PC-9 (cell line): ENCODE measurements around the gene COL4A1. TPM values are rescaled to one million over a fixed set of nuclear protein-coding genes. Genes with fewer than 3 reads are reported as not detected.

ENCODE experiments used
- BruUV-seq: library from RNA; stranded (reverse); fragments of 400-500 nt; replicated peaks from 2 replicates; lab custom pipeline; 2021; lab: Mats Ljungman, UMichigan
- CTCF ChIA-PET: fragments of 300-600 bp; sonication (Branson Sonifier 250); formaldehyde crosslinking; loops from one replicate; lab custom pipeline; 2022; ENCODE audit warnings: antibody characterized with exemption; lab: Charles Lee
- POLR2A ChIA-PET: fragments of 300-600 bp; sonication (Branson Sonifier 250); formaldehyde crosslinking; loops from one replicate; lab custom pipeline; 2022; ENCODE audit warnings: antibody characterized with exemption; ENCODE audit not compliant: unreplicated experiment; lab: Charles Lee
- DNase-seq, 2 experiments: peaks; one replicate each; pipeline versions ENCODE4 v3.0.0 to v3.0.0-alpha.2; 2015 to 2022; ENCODE audit warnings: mixed read lengths in 1 of 2
- H2AFZ ChIP-seq: fragments of 200-600 bp; sonication (generic); 2 replicates; pipeline ENCODE4 v1.8.1; 2017; ENCODE audit warnings: antibody characterized with exemption
- H3F3A ChIP-seq: fragments of 200-600 bp; sonication (generic); 2 replicates; pipeline ENCODE4 v1.8.1; 2017; ENCODE audit warnings: antibody characterized with exemption, mild to moderate bottlenecking, low read depth; ENCODE audit not compliant: insufficient read depth
- H3K27ac ChIP-seq: fragments of 200-600 bp; sonication (generic); 2 replicates; pipeline ENCODE4 v1.6.1; 2016; ENCODE audit warnings: mixed run types
- H3K27me3 ChIP-seq: fragments of 200-600 bp; sonication (generic); 2 replicates; pipeline ENCODE4 v1.6.1; 2016; ENCODE audit warnings: low read depth, mixed run types; ENCODE audit not compliant: insufficient read depth
- H3K36me3 ChIP-seq: fragments of 200-600 bp; sonication (generic); 2 replicates; pipeline ENCODE4 v1.6.1; 2016; ENCODE audit warnings: low read depth, mixed run types
- H3K4me1 ChIP-seq: fragments of 200-600 bp; sonication (generic); replicated peaks from 2 replicates; pipeline ENCODE4 v1.6.1; 2016; ENCODE audit warnings: mixed run types; ENCODE audit not compliant: insufficient read depth
- H3K4me2 ChIP-seq: fragments of 200-600 bp; sonication (generic); 2 replicates; pipeline ENCODE4 v1.6.1; 2017; ENCODE audit warnings: mixed run types
- H3K4me3 ChIP-seq: fragments of 200-600 bp; sonication (generic); 2 replicates; pipeline ENCODE4 v1.6.1; 2016; ENCODE audit warnings: mixed run types
- H3K79me2 ChIP-seq: fragments of 200-600 bp; sonication (generic); 2 replicates; pipeline ENCODE4 v1.6.1; 2017; ENCODE audit warnings: low read depth, mixed run types
- H3K9me2 ChIP-seq: fragments of 200-600 bp; sonication (generic); 2 replicates; pipeline ENCODE4 v1.8.1; 2017; ENCODE audit warnings: mild to moderate bottlenecking; ENCODE audit not compliant: insufficient read depth
- H3K9me3 ChIP-seq: fragments of 200-600 bp; sonication (generic); 2 replicates; pipeline ENCODE4 v1.8.1; 2016; ENCODE audit warnings: low read depth; ENCODE audit not compliant: insufficient read depth
- H4K20me1 ChIP-seq: fragments of 200-600 bp; sonication (generic); 2 replicates; pipeline ENCODE4 v1.8.1; 2017; ENCODE audit not compliant: insufficient read depth
- EZH2 ChIP-seq: fragments of 200-600 bp; sonication (generic); IDR thresholded peaks from 2 replicates; pipeline ENCODE4 v1.8.0; 2017; ENCODE audit warnings: antibody characterized with exemption, low read depth
- intact Hi-C: fragments of 100-400 bp; cut with micrococcal nuclease; formaldehyde crosslinking; loops from one replicate; pipeline ENCODE4 v1.10.0; 2022; ENCODE audit not compliant: unreplicated experiment
- total RNA-seq: library from RNA; stranded (reverse); gene quantifications from 2 replicates; pipeline ENCODE4 v1.2.3, GENCODE V29; 2021
- TF ChIP-seq, protein P1 (sequence below): fragments of 200-600 bp; sonication (generic); conservative IDR thresholded peaks from 2 replicates; pipeline ENCODE4 v1.6.1; 2017; ENCODE audit warnings: mixed run types, antibody characterized with exemption, mild to moderate bottlenecking, moderate library complexity

Gene COL4A1
- total RNA-seq, 1 experiment from 2014 or later = 24.5 TPM

GRCh38 chr13:110262508-110263291 lies 44.3 kb downstream of the COL4A1 start:
- no peak for DNase-seq
- H3K27ac ChIP-seq = no peak overlapping the region
- no peak overlapping the region for H3K4me3 ChIP-seq
- H2AFZ ChIP-seq = no peak overlapping the region
- H3K4me1 ChIP-seq = peaks cover 12% of the 10 kb centered on the region
- no peaks in the 10 kb centered on the region for H3K9me3 ChIP-seq
- TF ChIP-seq, protein P1, sequence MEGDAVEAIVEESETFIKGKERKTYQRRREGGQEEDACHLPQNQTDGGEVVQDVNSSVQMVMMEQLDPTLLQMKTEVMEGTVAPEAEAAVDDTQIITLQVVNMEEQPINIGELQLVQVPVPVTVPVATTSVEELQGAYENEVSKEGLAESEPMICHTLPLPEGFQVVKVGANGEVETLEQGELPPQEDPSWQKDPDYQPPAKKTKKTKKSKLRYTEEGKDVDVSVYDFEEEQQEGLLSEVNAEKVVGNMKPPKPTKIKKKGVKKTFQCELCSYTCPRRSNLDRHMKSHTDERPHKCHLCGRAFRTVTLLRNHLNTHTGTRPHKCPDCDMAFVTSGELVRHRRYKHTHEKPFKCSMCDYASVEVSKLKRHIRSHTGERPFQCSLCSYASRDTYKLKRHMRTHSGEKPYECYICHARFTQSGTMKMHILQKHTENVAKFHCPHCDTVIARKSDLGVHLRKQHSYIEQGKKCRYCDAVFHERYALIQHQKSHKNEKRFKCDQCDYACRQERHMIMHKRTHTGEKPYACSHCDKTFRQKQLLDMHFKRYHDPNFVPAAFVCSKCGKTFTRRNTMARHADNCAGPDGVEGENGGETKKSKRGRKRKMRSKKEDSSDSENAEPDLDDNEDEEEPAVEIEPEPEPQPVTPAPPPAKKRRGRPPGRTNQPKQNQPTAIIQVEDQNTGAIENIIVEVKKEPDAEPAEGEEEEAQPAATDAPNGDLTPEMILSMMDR = no peak
- TF ChIP-seq EZH2 = no peak
- H3K79me2 ChIP-seq = no peaks in the 10 kb centered on the region
- ChIA-PET CTCF (interaction anchor here (0.5 kb wide), 1 partner anchor 61 kb away, joined by 3 read pairs; no protein-coding TSS in a partner anchor), POLR2A (interaction anchor here (0.6 kb wide), 1 partner anchor 1301 kb away, joined by 4 read pairs; no protein-coding TSS in a partner anchor)
- no peaks in the 10 kb centered on the region for H3K9me2 ChIP-seq
- H3K4me2 ChIP-seq = no peak overlapping the region
- no peaks in the 10 kb centered on the region for H4K20me1 ChIP-seq
- intact Hi-C loops = no loop called here
- BruUV-seq = no TSS peak
- no peaks in the 10 kb centered on the region for H3K27me3 ChIP-seq
- H3K36me3 ChIP-seq = no peaks in the 10 kb centered on the region
- peaks cover 9% of the 10 kb centered on the region; the same call in 1 of the 2 replicates for H3F3A ChIP-seq

DNA sequence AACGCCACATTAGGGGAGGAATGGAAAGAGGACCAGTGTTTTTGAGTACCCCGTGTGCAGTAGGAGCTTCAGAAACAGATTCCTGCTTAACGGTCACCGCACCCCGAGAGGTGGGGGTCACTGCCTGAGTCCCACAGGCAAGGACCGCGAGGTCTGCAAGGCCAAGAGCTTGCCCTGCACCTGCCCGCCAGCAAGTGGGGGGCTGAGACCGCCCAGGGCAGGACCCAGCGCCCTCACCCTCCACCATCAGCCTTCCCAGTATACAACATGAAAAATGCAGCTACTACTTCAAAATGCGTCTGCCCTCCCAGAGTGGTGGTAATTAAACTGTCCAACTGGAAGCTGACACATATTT lies 44.9 kb downstream of the COL4A1 start:
- Histone ChIP-seq H3K36me3 (no peaks in the 10 kb centered on the region), H3K4me3 (no peak overlapping the region), H3K27me3 (no peaks in the 10 kb centered on the region), H3K27ac (no peak overlapping the region), H3K9me3 (no peaks in the 10 kb centered on the region), H4K20me1 (no peaks in the 10 kb centered on the region), H3K4me2 (no peak overlapping the region), H2AFZ (no peak overlapping the region), H3K9me2 (no peaks in the 10 kb centered on the region), H3F3A (peaks cover 9% of the 10 kb centered on the region; the same call in 1 of the 2 replicates), H3K4me1 (peaks cover 12% of the 10 kb centered on the region), H3K79me2 (no peaks in the 10 kb centered on the region)
- CTCF ChIA-PET = no interaction called here
- no peak for DNase-seq
- no TSS peak for BruUV-seq
- intact Hi-C loops = no loop called here
- POLR2A ChIA-PET = interaction anchor here (0.6 kb wide), 2 partner anchors 33 to 1300 kb away, joined by 4 to 7 read pairs; no protein-coding TSS in a partner anchor
- no peak for TF ChIP-seq EZH2
- TF ChIP-seq, protein P1 = no peak

DNA sequence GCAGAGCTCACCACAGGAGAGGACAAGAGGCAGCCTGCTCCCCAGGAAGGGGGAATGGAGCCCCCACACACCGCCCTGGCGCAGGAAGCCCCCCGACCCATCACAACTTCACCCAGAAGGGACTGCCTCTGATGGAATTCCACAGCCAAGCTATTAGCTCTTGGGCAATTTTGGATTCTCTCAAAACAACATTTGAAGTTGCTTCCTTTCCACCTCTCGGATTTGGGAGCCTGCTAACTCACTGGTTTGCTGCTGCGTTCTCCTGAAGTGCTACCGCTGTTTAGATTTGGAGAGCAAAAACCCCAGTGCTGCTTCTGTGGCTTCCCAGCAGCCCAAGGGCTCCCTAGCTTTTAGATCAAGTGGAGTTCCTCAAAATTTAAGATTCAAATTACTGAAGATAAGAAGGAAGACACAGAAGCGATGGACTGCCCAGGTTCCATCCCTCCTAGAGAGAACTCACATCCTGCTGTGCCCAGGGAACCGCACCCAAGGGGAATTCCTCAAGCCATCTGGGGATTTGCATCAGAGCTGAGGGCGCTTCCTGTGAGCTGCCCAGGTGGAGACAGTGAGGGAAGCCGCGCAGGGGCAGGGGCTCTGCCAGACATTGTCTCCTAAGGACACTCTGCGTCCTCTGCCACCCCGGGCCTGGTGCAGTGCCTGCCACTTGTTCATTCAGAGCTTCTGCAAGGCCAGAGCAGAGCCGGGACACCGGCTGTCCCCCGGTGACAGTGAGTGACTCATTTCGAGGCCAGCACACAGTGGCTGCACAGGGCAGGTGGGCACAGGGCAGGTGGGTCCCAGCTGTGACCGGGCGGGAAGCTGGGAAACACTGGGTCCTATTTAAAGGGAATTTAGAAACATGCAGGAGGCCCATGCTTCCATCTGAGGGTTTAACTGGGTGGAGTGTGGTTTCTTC lies 45.5 kb downstream of the COL4A1 start:
- BruUV-seq = no TSS peak
- ChIA-PET CTCF (no interaction called here), POLR2A (interaction anchor here (0.6 kb wide), 1 partner anchor 34 kb away, joined by 7 read pairs; no protein-coding TSS in a partner anchor)
- Histone ChIP-seq H3K4me1 (peaks cover 12% of the 10 kb centered on the region), H3K27ac (no peak overlapping the region), H3F3A (peaks cover 9% of the 10 kb centered on the region; the same call in 1 of the 2 replicates), H3K4me2 (no peak overlapping the region), H4K20me1 (no peaks in the 10 kb centered on the region), H3K9me2 (no peaks in the 10 kb centered on the region), H3K9me3 (no peaks in the 10 kb centered on the region), H2AFZ (no peak overlapping the region), H3K36me3 (no peaks in the 10 kb centered on the region), H3K27me3 (no peaks in the 10 kb centered on the region), H3K4me3 (no peak overlapping the region), H3K79me2 (no peaks in the 10 kb centered on the region)
- intact Hi-C loops = no loop called here
- TF ChIP-seq EZH2 = no peak
- TF ChIP-seq, protein P1 = no peak
- peak in 1 of 2 experiments; percentile 16 for DNase-seq
